Uterus (tissue), 4 donors: ENCODE measurements around the gene DAPK2. TPM values are rescaled to one million over a fixed set of nuclear protein-coding genes. Genes with fewer than 3 reads are reported as not detected.

ENCODE experiments used
- DNase-seq, 2 donors: peaks; one replicate each; pipeline ENCODE4 v3.0.0-alpha.2; 2019 to 2020
- H3K27ac ChIP-seq, 2 donors: fragments of 200-600 bp; sonication (generic); 1 replicate in 1 of 2; 2 replicates in 1 of 2; pipeline ENCODE4 v1.5.1; 2016 to 2018
- H3K27me3 ChIP-seq, 2 donors: fragments of 200-600 bp; sonication (generic); one replicate each; pipeline ENCODE4 v1.5.1; 2018 to 2019; ENCODE audit warnings: control low read depth in 1 of 2
- H3K36me3 ChIP-seq, 2 donors: fragments of 200-600 bp; sonication (generic); one replicate each; pipeline ENCODE4 v1.5.1; 2019; ENCODE audit warnings: control low read depth in 1 of 2
- H3K4me1 ChIP-seq, 2 donors: fragments of 200-600 bp; sonication (generic); one replicate each; pipeline ENCODE4 v1.5.1; 2018 to 2019; ENCODE audit warnings: control low read depth in 1 of 2
- H3K4me3 ChIP-seq, 2 donors: fragments of 200-600 bp; sonication (generic); 1 replicate in 1 of 2; 2 replicates in 1 of 2; pipeline ENCODE4 v1.5.1; 2018 to 2019; ENCODE audit warnings: mild to moderate bottlenecking in 1 of 2
- H3K9me3 ChIP-seq, 2 donors: fragments of 200-600 bp; sonication (generic); one replicate each; pipeline ENCODE4 v1.5.1; 2019; ENCODE audit warnings: control low read depth in 1 of 2
- CTCF ChIP-seq, 4 experiments: fragments of 200-600 bp in 2 of 4; fragments of 450-650 bp in 2 of 4; sonication (generic) in 2 of 4; IDR thresholded peaks; one replicate each; pipeline ENCODE4 v1.5.1; 2016 to 2019; ENCODE audit warnings: antibody characterized with exemption in 4 of 4, mild to moderate bottlenecking in 2 of 4, moderate library complexity in 1 of 4
- POLR2A ChIP-seq, 2 donors: fragments of 450-650 bp; IDR thresholded peaks; one replicate each; pipeline ENCODE4 v1.6.1; 2016; ENCODE audit warnings: antibody characterized with exemption in 2 of 2, mild to moderate bottlenecking in 1 of 2, moderate library complexity in 1 of 2
- intact Hi-C: fragments of 100-400 bp; cut with DNase I; formaldehyde crosslinking; loops from one replicate; pipeline ENCODE4 v1.15.1; 2023; ENCODE audit warnings: low total_unique reads
- total RNA-seq, 4 donors: library from RNA; depleted of rRNA in 3 of 4; stranded (reverse); fragments of >200 nt in 3 of 4; gene quantifications; one replicate each; pipeline versions ENCODE4 v1.1.0 to v1.2.4, GENCODE V29; 2014 to 2023
- donor health status: DM: yes; HTN: yes; CAD: no.

DAPK2 gene
- total RNA-seq, 4 donors from 2014 or later, result 0.88 to 5.3 (median 1.4) TPM

- H3K4me1 ChIP-seq, result no peaks in the 10 kb centered on the region
- DNase-seq, result peak; percentile 19 to 21
Observed at GRCh38 chr15:64010719-64011118, 35.6 kb downstream of the DAPK2 start.

DNA sequence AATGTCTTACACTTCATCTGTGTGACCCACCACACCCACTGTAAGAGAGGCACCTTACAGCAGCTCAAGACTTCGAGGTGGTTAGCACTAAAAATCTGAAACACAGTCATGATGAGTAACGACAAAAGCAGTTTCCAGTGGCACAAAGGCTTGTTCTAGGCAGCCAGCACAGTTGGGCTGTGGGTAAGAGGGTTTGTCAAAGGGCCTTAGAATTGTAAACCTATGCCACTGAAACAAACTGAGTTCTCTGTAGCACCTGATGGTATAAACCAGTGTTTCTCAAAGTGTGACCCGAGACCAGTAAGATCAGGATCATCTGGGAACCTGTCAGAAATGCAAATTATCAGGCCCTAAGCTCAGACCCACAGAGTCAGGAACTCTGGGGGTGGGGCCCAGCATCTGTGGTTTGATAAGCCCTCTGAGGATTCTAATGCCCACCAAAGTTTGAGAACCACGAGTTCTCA is 36.5 kb downstream of the DAPK2 start:
- TF ChIP-seq POLR2A (IDR thresholded peaks at IDR 0.05) (no peak), CTCF (IDR thresholded peaks at IDR 0.05) (no peak)
- Histone ChIP-seq H3K36me3 (no peaks in the 10 kb centered on the region), H3K4me1 (no peaks in the 10 kb centered on the region), H3K27ac (no peak overlapping the region), H3K4me3 (no peak overlapping the region), H3K9me3 (no peaks in the 10 kb centered on the region), H3K27me3 (no peaks in the 10 kb centered on the region)
- no peak for DNase-seq
- intact Hi-C loops, result no loop called here

More at GRCh38 chr15:64010719-64011118, 35.6 kb downstream of the DAPK2 start:
- no peaks in the 10 kb centered on the region for H3K36me3 ChIP-seq
- intact Hi-C loops, result no loop called here
- no peak overlapping the region for H3K4me3 ChIP-seq
- TF ChIP-seq POLR2A (IDR thresholded peaks at IDR 0.05), result no peak
- no peak for TF ChIP-seq CTCF (IDR thresholded peaks at IDR 0.05)
- no peak overlapping the region for H3K27ac ChIP-seq
- H3K9me3 ChIP-seq, result no peaks in the 10 kb centered on the region
- no peaks in the 10 kb centered on the region for H3K27me3 ChIP-seq

DNA sequence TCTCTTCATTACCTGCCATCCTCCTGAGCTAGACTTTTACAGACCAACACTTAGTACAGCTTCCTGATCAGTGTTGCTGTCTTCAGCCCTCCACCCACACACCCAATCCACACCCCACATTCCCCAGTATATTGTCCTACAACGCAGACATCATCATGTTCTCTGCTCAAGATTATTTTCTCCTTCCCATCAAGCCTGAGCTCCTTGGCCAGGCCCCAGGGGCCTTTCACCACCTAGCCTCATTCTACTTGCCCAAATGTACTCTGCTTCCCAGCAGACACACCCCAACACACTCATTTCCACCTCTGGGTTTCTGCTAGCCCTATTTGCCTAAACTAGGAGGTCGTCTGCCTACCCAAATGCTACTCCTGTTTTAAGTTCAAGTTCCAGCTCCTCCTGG is 37.0 kb downstream of the DAPK2 start:
- no peak for DNase-seq
- H3K4me1 ChIP-seq, result no peaks in the 10 kb centered on the region

DNA sequence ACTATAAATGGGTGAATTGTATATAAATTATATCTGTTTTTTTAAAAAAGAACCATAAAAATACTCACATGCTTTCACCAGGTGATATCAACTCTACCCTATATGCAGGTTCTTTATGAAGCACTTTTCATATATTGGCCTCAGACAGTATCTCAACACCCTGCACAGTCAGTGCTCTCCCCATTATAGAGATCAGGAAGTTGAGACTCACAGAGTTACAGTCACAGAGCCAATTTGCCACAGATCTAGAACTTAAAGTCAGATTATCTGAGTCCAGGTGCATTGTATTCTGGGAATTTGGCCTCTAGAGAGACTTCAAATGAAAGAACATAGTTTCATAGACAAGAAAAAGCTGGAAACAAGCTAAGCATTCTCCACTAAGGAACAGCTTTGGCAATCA is 38.1 kb downstream of the DAPK2 start:
- Histone ChIP-seq H3K27me3 (no peaks in the 10 kb centered on the region), H3K36me3 (no peaks in the 10 kb centered on the region), H3K4me3 (no peak overlapping the region), H3K4me1 (no peaks in the 10 kb centered on the region), H3K27ac (no peak overlapping the region), H3K9me3 (no peaks in the 10 kb centered on the region)
- TF ChIP-seq CTCF (IDR thresholded peaks at IDR 0.05) (no peak), POLR2A (IDR thresholded peaks at IDR 0.05) (no peak)
- no peak for DNase-seq
- intact Hi-C loops, result no loop called here

More for the DNA sequence above, 37.0 kb downstream of the DAPK2 start:
- H3K27me3 ChIP-seq, result no peaks in the 10 kb centered on the region
- intact Hi-C loops, result no loop called here
- no peak for TF ChIP-seq POLR2A (IDR thresholded peaks at IDR 0.05)
- TF ChIP-seq CTCF (IDR thresholded peaks at IDR 0.05), result no peak
- H3K36me3 ChIP-seq, result no peaks in the 10 kb centered on the region
- no peak overlapping the region for H3K4me3 ChIP-seq
- H3K27ac ChIP-seq, result no peak overlapping the region
- no peaks in the 10 kb centered on the region for H3K9me3 ChIP-seq

- Histone ChIP-seq H3K36me3 (no peaks in the 10 kb centered on the region), H3K4me1 (no peaks in the 10 kb centered on the region), H3K27me3 (no peaks in the 10 kb centered on the region), H3K4me3 (no peak overlapping the region), H3K27ac (no peak overlapping the region), H3K9me3 (no peaks in the 10 kb centered on the region)
- no peak for TF ChIP-seq POLR2A (IDR thresholded peaks at IDR 0.05)
- intact Hi-C loops, result no loop called here
- DNase-seq, result no peak
Observed at GRCh38 chr15:64006642-64007041, 39.6 kb downstream of the DAPK2 start.

- Histone ChIP-seq H3K36me3 (no peaks in the 10 kb centered on the region), H3K4me3 (no peak overlapping the region), H3K4me1 (no peaks in the 10 kb centered on the region), H3K27ac (no peak overlapping the region), H3K9me3 (no peaks in the 10 kb centered on the region), H3K27me3 (no peaks in the 10 kb centered on the region)
- intact Hi-C loops, result no loop called here
- DNase-seq, result no peak
- no peak for TF ChIP-seq CTCF (IDR thresholded peaks at IDR 0.05)
- no peak for TF ChIP-seq POLR2A (IDR thresholded peaks at IDR 0.05)
Observed at GRCh38 chr15:64004587-64004986, 41.7 kb downstream of the DAPK2 start.
